Fibroblast of skin of left biceps (primary cell): Measurements from ENCODE around the gene SLC44A1.

Source experiments
- DNase-seq, 2 experiments: peaks; one replicate each; pipeline ENCODE4 v3.0.0-alpha.2; 2013; ENCODE audit warnings: low read depth in 2 of 2

The SLC44A1 gene

DNA sequence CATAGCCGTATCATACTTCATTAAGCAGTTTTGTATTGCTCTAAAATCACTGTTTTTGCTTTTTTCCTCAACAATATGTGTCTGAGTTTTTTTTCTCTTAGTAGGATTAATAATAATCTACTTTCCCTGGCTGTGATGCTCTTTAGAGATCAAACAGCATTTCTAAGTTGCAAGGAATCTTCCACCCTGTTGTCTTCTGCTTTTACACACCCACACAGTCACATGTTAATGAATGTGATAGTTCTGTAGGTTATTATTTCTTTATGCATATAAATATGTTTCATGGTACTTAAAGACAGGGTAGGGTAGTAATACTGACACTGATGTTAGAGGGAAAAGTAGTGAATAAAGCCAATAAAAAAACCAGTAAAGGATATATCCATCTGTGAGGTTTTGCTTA lies 29.3 kb downstream of the SLC44A1 start:
- DNase-seq, result no peak

DNA sequence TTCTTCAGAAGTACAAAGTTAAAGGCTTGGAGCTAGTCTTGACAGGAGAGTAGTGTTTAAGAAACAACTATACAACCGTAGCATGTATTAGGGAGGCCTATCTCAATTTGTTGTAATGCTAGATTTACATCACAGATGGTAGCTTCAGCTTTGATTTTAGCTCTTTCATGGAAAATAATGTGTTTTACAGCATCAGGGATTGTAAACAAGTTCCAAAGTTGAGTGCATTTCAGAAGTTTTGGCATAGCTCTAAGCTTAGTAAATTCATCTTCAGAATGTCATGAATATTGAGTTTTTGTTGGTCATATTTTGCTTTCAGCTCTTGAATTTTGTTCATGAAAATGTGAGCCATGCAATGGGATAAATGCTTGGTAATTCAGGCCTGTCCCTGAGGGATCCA lies 30.7 kb downstream of the SLC44A1 start:
- DNase-seq, result no peak

GRCh38 chr9:105275938-105276337 lies 31.5 kb downstream of the SLC44A1 start:
- no peak for DNase-seq

DNA sequence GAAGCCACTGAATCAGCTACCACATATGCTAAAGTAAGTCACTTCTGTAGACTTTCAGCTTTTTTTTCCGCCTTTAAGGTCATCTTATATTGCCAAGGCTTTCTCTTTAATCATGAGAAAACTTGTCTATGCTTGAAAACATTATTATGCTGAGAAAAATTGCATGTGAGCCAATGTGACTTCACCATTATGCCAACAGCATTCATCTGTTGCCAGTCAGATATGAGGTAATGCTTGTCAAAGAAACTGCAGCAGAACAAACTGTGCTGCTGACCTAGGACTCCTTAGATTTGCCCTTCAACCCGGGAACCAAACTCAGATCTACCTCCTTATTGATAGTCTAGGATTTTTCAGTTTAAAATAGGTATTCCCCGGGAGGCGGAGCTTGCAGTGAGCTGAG lies 34.3 kb downstream of the SLC44A1 start:
- DNase-seq, result no peak

DNA sequence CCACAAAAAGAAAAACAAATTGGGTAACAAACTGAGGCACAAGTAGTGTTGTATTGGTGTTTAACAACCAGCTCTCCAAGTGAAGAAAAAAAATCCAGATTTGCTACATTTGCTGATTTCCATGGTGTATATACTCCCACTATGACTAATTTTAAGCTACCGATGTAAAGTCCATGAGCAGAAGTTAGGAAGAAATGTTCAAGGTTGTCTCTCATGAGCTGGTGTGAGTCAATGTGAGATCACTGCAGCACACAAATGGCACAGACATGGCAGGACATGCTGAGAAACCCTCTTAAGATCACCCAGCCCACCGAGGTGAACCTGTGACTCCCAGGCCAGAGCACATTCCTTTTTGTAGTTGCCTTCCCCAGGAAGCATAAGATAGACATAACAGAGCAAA lies 36.2 kb downstream of the SLC44A1 start:
- DNase-seq, result no peak

DNA sequence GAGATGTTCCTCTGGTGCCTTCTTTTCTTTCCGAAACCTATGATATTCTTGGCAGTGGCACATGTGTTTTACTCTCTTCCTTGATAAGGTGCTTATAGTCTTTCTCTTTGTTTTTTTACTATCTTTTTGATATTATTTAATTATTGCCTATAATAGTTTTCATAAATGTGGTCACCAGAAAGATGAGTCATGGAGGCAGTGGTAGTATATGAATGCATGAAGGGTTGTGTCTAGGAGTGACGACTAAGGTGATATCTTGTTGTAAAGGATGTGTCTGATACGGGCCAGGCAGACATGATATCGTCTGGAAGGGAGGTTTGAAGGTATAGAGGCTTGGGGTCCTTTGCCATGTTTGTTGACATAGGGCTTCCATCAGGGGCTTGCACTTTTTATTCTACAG lies 36.8 kb downstream of the SLC44A1 start:
- DNase-seq, result no peak

DNA sequence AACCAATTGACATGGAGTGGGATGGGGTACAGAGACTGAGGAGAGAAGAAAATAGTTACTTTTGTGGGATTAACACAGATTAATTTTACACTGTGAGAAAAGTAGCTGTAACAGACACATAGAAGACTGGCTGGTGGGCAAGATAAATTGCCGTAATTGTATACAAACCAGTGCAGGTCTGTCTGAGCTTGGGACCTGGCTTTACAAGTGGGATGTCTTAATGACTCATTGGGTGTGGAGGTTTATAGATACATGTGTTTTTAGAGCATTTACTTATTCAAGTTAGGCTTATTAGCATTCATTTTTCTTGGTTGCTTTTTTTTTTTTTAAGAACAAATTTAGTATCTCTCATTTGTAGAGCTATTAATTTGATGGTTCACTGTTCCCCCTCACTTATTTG lies 37.5 kb downstream of the SLC44A1 start:
- no peak for DNase-seq

DNA sequence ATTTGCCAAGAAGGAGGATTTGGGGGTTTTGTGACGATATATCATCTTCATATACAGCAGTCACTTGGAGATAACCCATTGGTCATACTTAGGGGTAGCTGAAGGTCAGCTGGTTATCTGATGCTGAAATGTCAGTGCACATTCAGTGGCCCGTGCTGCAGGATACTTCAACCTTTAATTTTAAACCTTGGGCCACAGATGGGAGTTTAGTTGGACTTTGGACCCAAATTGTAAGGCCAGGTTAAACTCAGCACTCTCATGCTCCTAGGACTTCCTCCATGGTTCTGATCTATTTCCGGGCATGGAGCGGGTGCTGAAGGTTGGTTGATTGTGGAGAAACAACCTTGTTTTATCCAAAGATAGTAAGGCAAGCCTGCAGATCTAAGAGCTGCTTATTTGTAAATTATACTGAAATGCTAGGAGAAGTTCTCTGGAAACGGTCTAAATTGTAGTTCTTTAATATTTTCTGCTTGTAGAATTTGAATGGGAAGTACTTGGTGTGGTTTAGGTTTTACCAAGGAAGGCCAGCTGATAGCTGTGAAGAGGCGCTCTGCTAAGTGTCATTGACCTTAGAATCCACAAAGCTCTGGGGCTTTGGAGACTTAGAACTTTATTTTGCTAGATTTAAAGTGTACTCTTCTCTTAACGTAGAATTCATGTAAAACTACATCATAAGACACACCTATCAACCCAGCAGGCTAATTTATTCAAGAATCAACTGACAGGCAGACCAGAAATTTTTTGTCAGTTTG lies 38.6 kb downstream of the SLC44A1 start:
- DNase-seq, result no peak

GRCh38 chr9:105283795-105284194 lies 39.3 kb downstream of the SLC44A1 start:
- DNase-seq, result no peak

GRCh38 chr9:105284463-105284862 lies 40.0 kb downstream of the SLC44A1 start:
- DNase-seq, result no peak

GRCh38 chr9:105286098-105286497 lies 41.6 kb downstream of the SLC44A1 start:
- DNase-seq, result no peak

DNA sequence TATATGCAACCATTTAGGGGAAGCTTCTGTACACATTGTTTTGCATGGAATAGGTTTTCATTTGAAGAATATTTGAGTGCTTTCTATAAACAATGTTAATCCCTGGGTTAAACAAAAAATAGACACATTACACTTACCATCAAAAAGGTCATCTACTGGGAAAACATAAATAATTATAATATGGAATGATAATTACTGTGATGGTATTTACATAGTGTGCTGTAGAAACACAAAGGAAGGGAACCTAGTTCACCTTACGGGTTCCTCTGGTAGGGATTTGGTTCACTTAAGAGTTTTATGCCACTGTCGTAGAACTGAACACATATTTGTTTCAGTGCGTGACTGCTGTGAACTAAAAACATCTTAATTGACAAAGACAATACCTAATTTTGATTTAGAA lies 44.9 kb downstream of the SLC44A1 start:
- no peak for DNase-seq

DNA sequence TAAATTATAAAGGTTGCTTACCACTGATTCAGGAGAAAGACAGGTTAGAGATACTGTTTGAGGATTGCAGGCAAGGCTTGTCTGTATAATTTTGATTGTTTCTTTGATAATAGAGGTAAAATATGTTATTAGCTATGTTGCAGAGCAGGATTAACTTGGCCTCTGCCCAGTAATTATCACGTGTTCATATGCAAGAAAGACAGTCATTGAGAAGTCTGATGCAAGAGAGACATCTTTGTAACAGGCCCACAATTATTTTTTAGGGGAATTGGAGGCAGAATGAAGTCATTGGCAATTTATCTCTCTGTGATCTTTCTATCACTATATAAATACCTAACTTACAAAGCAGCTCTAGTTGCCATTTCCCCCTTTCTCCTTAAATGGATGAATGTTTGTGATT lies 46.0 kb downstream of the SLC44A1 start:
- peak; percentile 36 to 44 for DNase-seq

DNA sequence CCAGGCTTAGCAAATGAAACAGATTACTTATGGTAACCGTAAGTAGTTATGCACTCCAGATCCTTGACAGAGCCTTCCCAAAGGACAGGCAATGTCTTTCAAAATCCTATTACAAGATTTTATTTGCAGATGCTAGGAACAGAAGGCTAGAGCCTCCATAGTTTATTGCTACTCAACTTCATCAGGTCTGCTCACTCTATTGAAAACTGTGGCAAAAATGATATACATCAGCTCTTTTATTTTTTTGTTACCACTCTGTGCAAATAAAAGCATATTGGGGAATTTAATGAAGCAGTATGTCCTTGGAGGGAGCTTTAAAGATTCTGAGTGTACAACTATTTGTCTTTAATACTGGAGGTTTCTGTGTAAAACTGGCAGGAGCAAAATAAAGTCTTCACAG lies 46.5 kb downstream of the SLC44A1 start:
- DNase-seq, result no peak

DNA sequence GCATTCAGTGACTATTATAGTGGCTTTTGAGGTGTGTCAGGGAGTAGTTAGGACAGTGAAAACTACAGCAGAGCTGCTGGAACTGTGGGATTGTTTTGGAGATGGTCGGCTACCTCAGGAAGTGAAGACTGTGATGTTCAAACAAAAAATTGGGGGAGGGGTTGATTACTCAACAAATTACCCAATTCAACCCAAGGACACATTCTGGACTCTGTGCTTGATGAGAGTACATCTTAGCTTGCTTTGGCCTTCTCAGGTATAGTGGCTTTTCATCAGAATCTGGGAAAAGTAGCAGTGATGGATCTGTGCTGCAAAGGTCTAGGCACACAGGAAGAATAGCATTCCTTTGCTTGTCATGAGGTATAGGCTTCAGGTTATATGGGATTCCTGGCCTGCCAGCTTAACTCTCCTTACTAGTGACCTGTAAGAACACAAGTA lies 47.0 kb downstream of the SLC44A1 start:
- DNase-seq, result no peak

GRCh38 chr9:105291938-105292337 lies 47.5 kb downstream of the SLC44A1 start:
- no peak for DNase-seq

- no peak for DNase-seq
Measured at GRCh38 chr9:105293408-105293807, 49.0 kb downstream of the SLC44A1 start.

DNA sequence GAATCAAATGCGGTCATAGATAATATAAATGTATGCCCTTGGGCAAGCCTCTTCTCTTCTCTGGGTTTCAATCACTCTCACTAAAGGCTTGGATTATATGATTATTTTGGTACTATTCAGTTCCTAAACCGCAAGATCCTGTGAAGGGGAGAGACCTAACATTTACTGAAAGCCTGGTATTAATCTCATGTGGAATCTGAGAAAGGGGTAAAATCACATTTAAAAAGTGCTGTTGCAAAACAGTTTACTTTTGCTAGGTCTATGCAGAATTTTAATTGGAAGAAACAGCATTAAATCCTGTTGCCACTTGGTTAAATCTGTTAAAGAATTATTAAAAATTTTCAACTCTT lies 50.7 kb downstream of the SLC44A1 start:
- no peak for DNase-seq

DNA sequence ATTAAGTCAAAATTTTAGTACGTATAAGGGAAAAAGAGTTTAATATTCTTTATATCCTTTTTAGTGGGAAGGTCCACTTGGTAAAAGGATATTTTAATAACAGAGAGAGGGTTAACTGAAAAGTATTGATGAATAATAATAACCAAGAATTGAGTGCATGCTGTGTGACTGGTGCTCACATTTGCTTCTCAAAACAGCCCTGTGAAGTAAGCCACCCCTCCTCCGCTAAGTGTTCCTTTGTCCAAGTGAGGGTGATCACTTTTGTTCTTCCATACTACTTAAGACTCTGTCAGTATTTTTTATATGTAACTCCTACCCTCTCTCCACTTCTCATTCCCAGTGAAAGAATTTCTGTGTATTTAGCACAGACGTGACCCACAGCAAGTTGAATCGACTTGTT lies 51.5 kb downstream of the SLC44A1 start:
- DNase-seq, result no peak

DNA sequence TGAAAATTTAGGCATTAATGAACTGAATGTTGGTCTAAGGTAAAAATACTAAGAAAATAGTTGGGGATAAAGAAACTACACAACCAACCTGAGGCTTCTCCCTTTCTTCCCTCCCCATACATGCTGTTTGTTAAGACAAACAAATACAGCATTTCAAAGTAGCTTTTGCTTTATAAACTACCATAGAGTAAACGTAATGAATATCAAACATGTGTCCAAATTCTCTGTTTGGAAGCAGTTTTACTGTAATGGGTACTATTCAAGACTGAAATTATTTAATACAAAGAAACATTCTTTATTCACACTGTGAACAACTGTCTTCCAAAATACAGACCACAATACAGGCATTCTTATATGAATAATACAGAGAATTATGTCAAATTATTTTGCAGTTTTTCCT lies 52.0 kb downstream of the SLC44A1 start:
- DNase-seq, result no peak

DNA sequence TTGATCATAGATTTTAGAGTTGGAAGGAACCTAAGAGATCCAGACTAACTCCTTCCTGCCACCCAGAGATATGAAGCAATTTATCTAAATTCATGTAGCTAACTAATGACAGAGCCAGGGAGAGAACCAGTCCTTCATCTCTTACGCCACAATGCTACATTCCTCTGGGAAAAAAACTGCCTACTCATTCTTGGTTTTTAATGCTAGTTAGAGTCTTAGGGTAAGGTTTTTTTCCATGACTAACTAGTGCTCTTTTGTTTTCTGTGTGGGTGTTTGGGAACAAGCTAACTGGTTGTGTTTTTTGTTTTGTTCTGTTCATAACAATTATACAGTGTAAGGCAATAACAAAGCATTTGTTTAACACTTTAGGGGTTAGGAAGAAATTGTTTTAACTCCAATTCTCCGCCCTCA lies 52.4 kb downstream of the SLC44A1 start:
- peak; percentile 83 to 87 for DNase-seq

- no peak for DNase-seq
Measured at GRCh38 chr9:105297442-105298075, 53.1 kb downstream of the SLC44A1 start.

- peak in 1 of 2 experiments; percentile 26 for DNase-seq
Measured at GRCh38 chr9:105299190-105299854, 54.9 kb downstream of the SLC44A1 start.
